ENCODE data around the gene CYBA.

The CYBA gene

GRCh38 chr16:88647178-88648070, 3.4 kb downstream of the CYBA start:
- no peak for DNase-seq (ENCODE audit: low read depth in 1 of 2, low spot score in 1 of 2)

DNA sequence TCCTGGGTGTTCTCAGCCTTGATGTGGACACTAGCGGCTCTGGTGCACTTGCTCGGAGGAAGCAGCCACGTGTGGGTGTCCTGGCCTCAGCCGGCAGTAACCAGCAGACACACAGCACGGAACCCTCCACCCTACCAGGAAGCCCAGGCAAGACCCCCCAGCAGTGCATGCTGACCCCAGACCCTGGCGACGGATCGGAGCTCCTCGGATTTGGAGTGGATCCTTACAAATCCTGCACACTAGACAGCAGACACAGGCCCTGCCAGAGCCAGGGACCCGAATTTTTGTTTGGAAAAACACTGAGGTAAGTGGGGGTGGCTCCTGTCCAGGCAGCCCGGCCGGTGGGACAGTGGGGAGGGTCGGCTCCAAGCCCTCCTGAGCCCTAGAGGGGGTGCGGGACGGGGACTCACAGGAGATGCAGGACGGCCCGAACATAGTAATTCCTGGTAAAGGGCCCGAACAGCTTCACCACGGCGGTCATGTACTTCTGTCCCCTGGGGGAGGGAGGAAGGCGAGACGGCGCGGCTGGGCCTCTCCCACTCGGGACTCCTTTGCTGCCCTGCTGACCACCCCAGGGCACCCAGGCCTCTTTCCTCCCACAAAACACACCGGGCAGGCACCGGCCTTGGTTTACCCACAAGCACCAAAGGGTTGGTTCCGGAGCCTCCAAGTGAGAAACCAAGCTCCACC, 4.4 kb downstream of the CYBA start:
- no peak for DNase-seq (ENCODE audit: low read depth in 1 of 2, low spot score in 1 of 2)

DNA sequence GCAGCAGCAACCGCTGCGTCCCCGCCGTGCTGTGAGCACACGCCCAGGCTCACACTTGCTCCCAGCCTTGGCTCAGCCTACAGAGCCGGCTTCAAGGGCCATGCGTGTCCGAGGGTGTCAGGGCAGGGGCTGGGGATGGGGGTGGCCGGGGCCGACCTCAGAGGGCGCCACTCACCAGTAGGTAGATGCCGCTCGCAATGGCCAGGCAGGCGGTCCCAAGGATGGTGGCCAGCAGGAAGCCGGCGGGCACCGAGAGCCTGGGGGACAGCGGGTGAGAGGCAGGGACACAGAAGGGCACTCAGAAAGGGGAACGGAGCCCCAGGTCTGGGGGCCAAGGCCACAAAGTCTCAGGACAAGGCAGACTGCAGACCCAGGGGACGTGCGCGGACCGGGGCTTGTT, 4.9 kb downstream of the CYBA start:
- DNase-seq (ENCODE audit: low read depth in 1 of 2, low spot score in 1 of 2) = no peak

DNA sequence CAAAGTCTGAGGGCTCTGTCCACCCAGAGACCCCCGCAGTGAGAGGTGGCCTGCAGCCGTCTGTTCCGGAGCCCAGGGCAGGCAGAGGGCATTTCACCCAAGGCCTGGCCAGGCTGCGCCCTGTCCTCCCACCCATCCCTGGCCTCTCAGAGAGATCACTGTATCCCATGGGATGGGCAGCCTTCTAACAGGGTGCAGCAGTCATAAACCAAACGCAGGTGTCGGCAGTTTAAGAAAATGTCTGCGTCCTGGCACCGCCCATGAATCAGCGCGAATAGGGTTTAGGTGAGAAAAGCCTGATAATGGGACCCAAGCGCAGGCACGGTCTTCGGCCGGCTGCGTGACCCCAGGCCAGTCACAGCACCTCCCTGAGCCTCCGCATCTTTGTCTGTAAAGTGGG, 5.4 kb downstream of the CYBA start:
- no peak for DNase-seq (ENCODE audit: low read depth in 1 of 2, low spot score in 1 of 2)

DNA sequence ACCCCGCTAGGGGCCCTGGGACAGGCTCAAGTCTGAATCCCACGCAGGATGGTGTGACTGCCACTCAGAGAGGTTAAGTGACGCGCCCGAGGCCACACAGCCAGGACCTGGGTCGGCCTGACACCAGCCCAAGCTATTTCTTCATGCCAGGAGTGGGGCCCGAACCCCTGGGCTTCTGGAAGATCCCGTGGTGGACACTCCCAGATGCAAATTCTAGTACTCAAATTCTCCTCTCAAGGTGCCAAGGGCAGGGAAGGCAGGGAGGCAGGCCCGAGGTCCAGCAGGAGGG, 7.3 kb downstream of the CYBA start:
- DNase-seq (ENCODE audit: low read depth in 1 of 2, low spot score in 1 of 2) = no peak

- DNase-seq (ENCODE audit: low read depth in 1 of 2, low spot score in 1 of 2) = no peak
Measured at GRCh38 chr16:88642881-88643643, 7.8 kb downstream of the CYBA start.

DNA sequence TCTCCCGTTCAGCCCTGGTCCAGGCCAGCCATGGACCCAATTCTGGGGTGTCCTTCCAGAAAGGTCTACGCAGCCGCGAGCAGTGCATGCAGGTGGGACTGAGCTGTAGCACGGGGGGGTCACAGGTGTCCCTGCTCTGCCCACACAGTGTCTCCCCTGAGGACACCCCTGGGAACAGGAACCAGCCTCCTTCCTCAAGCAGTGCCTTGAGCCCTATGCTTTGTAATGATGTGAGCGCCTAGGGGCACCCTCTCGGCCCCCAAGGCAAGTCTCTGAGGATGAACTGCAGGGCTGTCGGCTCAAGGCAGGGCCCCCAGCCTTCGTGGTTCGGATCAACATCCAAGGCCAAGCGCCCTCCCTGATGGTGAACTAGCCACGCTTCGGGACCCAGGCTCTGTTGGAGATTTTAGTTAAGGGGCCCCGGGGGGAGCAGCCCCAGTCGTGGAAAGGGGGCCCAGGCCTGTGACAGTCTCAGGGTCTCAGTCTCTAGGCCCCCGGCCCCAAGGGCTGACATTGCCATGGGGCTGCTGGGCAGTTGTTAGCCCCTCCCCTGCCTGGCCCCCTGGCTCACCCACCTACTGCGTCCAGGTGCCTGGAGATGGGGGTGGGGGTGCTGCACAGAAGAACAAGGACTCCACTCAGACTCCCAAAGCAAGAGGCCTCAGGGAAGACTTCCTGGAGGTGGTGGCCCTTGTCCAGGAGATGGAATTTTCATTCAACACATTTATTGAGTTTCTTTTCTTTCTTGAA, 10.2 kb downstream of the CYBA start:
- no peak for DNase-seq (ENCODE audit: low read depth in 1 of 2, low spot score in 1 of 2)

- no peak for DNase-seq (ENCODE audit: low read depth in 1 of 2, low spot score in 1 of 2)
Measured at GRCh38 chr16:88640039-88640495, 10.8 kb downstream of the CYBA start.

GRCh38 chr16:88639231-88640038, 11.4 kb downstream of the CYBA start:
- no peak for DNase-seq (ENCODE audit: low read depth in 1 of 2, low spot score in 1 of 2)

DNA sequence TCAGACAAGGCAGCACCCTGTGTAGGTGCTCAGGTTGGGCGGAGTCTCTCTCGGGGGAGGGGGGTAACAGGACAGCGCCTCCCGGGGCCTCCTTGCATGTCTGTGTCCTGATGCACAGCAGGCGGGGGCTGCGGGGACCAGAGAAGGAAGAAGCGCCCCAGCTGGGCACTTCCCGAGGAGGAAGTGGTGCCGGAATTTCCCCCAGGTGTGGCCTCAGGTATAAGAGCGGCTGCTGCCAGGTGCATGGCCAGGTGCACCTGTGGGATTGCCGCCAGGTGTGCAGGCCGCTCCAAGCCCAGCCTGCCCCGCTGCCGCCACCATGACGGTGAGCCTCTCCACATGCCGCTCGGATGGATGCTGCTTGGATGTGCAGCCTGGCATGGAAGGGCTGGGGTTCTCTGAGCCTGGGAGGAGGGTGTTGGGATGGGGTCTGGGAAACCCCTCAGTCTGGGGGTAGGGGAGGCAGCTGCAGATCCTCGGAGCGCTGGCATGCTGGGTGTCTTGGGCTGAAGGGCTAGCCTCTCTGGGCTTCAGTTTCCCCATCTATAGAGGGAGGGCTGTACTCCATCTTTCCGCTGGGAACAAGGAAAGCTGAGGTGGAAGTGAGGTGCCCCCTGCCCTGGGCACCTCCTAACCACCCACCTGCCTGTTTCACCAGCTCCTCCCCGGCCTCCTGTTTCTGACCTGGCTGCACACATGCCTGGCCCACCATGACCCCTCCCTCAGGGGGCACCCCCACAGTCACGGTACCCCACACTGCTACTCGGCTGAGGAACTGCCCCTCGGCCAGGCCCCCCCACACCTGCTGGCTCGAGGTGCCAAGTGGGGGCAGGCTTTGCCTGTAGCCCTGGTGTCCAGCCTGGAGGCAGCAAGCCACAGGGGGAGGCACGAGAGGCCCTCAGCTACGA, 12.3 kb downstream of the CYBA start, which contains the start of gene IL17C:
IL17C (plus strand) TSS at position 250 of the 908 bp plus-strand sequence; CDS start at position 320, 70 bp downstream.
- no peak for DNase-seq (ENCODE audit: low read depth in 1 of 2, low spot score in 1 of 2)

DNA sequence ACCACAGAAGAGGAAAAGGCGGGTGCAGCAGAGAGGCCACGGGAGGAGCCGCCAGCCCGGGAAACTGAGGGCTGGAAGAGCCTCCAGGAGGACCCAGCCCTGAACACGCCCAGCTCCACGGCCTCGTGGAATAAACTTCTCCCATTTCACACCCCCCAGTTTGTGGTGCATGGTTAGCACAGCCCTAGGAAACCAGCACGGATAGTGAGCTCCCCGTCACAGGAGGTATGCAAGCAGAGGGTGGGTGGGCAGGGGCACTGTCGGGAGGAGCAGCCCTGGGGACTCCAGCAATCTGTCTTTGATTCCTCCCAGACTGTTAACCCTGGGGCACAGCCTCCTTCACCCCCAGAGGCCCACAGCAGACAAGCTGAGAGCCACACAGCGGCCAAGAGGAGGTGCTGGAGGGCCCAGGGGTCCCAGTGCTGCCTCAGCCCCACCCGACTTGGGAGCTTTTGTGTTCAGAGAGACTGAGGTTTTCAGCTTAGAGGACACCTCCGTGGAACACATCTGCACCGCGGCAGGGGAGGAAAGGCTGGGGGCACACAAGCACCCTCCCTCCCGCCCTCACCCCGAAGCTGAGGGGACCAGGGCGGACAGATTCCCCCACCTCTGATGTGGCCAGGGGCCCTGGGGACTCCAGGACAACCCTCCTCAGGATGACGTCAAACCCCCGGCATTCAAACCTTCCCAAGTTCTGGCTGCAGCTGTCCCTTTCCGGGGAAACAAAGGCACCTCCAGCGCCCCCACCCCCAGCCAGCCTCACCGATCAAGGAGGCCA, 14.2 kb downstream of the CYBA start:
- no peak for DNase-seq (ENCODE audit: low read depth in 1 of 2, low spot score in 1 of 2)

GRCh38 chr16:88635671-88636319, 15.1 kb downstream of the CYBA start:
- no peak for DNase-seq (ENCODE audit: low read depth in 1 of 2, low spot score in 1 of 2)

- no peak for DNase-seq (ENCODE audit: low read depth in 1 of 2, low spot score in 1 of 2)
Measured at GRCh38 chr16:88634994-88635670, 15.7 kb downstream of the CYBA start.

DNA sequence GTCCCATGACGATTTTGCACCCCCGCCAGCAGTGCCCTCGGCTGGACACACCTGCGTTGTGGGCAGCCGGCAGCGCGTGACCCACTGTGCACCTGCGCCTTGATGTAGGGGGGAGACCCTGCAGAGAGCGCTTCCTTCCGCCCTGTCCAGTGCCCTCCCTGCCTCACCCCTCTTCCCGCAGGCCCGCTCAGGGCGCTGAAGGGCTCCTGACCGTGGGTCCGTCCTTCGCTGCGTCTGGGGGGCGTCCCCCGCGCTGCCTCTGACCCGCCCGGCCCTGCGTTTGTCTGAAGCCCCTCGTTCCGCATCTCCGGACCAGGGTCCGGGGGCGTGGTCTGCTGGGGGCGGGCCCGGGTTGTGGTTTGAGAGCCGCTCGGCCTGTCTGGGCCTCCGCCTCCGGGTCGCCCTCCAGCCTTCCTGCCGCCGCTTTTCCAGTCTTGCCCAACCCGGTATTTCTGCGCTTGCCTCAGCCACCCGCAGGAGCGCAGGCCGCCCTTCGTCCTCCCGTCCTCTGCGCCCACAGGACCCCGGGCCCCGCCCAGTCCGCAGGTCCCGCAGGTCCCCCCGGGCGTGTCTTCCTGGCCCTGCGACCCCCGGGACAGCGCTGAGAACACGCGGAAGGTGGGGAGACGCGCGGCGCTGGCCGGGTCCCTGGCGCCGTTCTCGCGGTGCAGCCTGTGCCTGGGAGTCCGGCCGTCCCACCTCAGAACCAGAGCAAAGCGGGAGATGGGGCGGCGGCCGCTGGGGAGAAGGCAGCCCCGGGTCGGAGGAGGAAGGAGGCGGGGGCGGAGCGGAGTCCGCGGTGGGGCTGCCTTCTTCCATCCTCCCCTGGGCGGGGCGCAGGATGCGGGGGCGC, 16.5 kb downstream of the CYBA start:
- DNase-seq (ENCODE audit: low read depth in 1 of 2, low spot score in 1 of 2) = peak in 1 of 2 donors; percentile 39

- peak; percentile 25 to 27 for DNase-seq (ENCODE audit: low read depth in 1 of 2, low spot score in 1 of 2)
Measured at GRCh38 chr16:88633684-88634140, 17.1 kb downstream of the CYBA start.

- DNase-seq (ENCODE audit: low read depth in 1 of 2, low spot score in 1 of 2) = no peak
Measured at GRCh38 chr16:88632587-88632930, 18.3 kb downstream of the CYBA start.

Data from stimulated activated CD4-positive, alpha-beta T cell treated with anti-CD3 and anti-CD28 coated beads, Interleukin-15, amount 100 ng/mL, for 1 hour (primary cell).